ENCODE data around the gene GTSF1L. TPM values are rescaled to one million over a fixed set of nuclear protein-coding genes. Genes with fewer than 3 reads are reported as not detected.

GTSF1L gene
- total RNA-seq, 1 donor from 2014 or later: not detected

- no peak overlapping the region for H3K4me3 ChIP-seq (ENCODE audit: low read depth, low read length)
- peak; percentile 75 for DNase-seq (ENCODE audit: low read depth)
- TF ChIP-seq CTCF (conservative IDR thresholded peaks at IDR 0.05; ENCODE audit: low read depth, low read length): no peak
Observed at GRCh38 chr20:43752561-43753301, 25.9 kb upstream of the GTSF1L start.

- DNase-seq (ENCODE audit: low read depth): no peak
- TF ChIP-seq CTCF (conservative IDR thresholded peaks at IDR 0.05; ENCODE audit: low read depth, low read length): no peak
- H3K4me3 ChIP-seq (ENCODE audit: low read depth, low read length): no peak overlapping the region
Observed at GRCh38 chr20:43752051-43752360, 25.2 kb upstream of the GTSF1L start.

- peak; percentile 5 for TF ChIP-seq CTCF (conservative IDR thresholded peaks at IDR 0.05; ENCODE audit: low read depth, low read length)
- H3K4me3 ChIP-seq (ENCODE audit: low read depth, low read length): no peak overlapping the region
- peak; percentile 63 for DNase-seq (ENCODE audit: low read depth)
Observed at GRCh38 chr20:43751167-43752050, 24.6 kb upstream of the GTSF1L start.

- DNase-seq (ENCODE audit: low read depth): no peak
- H3K4me3 ChIP-seq (ENCODE audit: low read depth, low read length): no peak overlapping the region
- no peak for TF ChIP-seq CTCF (conservative IDR thresholded peaks at IDR 0.05; ENCODE audit: low read depth, low read length)
Observed at GRCh38 chr20:43750774-43751166, 24.0 kb upstream of the GTSF1L start.

- peak; percentile 97 for TF ChIP-seq CTCF (conservative IDR thresholded peaks at IDR 0.05; ENCODE audit: low read depth, low read length)
- DNase-seq (ENCODE audit: low read depth): no peak
Observed at GRCh38 chr20:43749734-43750294, 23.0 kb upstream of the GTSF1L start.

GRCh38 chr20:43748274-43748673 is 21.5 kb upstream of the GTSF1L start:
- TF ChIP-seq CTCF (conservative IDR thresholded peaks at IDR 0.05; ENCODE audit: low read depth, low read length): no peak
- H3K4me3 ChIP-seq (ENCODE audit: low read depth, low read length): no peak overlapping the region
- no peak for DNase-seq (ENCODE audit: low read depth)

More at GRCh38 chr20:43749734-43750294, 23.0 kb upstream of the GTSF1L start:
- no peak overlapping the region for H3K4me3 ChIP-seq (ENCODE audit: low read depth, low read length)
